ENCODE data around the gene IL1RAPL2.

DNA sequence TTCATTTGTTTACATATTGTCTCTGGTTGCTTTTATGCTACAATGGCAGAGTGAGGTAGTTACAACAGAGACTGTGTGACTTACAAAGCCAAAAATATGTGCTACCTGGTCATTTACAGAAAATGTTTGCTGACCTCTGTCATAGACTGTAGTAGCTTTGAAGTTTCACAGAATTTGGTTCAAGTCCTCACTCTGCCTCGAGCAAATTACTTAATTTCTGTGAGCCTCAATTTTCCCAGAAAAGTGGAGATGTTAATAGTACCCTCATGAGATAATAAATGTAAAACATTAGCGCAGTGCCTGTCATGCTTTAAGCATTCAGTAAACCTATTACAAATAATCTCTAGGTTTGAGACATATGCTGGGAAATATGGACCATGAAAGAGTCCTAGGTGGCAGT lies 1237.9 kb downstream of the IL1RAPL2 start:
- TF ChIP-seq, protein P1, sequence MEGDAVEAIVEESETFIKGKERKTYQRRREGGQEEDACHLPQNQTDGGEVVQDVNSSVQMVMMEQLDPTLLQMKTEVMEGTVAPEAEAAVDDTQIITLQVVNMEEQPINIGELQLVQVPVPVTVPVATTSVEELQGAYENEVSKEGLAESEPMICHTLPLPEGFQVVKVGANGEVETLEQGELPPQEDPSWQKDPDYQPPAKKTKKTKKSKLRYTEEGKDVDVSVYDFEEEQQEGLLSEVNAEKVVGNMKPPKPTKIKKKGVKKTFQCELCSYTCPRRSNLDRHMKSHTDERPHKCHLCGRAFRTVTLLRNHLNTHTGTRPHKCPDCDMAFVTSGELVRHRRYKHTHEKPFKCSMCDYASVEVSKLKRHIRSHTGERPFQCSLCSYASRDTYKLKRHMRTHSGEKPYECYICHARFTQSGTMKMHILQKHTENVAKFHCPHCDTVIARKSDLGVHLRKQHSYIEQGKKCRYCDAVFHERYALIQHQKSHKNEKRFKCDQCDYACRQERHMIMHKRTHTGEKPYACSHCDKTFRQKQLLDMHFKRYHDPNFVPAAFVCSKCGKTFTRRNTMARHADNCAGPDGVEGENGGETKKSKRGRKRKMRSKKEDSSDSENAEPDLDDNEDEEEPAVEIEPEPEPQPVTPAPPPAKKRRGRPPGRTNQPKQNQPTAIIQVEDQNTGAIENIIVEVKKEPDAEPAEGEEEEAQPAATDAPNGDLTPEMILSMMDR (IDR thresholded peaks at IDR 0.05 in 2 of 3, conservative IDR thresholded peaks at IDR 0.05 in 1 of 3; ENCODE audit: control insufficient read depth in 2 of 3, extremely low read depth in 1 of 3, insufficient read depth in 1 of 3, low read depth in 3 of 3, low read length in 3 of 3), result no peak
- TF ChIP-seq, protein P2, sequence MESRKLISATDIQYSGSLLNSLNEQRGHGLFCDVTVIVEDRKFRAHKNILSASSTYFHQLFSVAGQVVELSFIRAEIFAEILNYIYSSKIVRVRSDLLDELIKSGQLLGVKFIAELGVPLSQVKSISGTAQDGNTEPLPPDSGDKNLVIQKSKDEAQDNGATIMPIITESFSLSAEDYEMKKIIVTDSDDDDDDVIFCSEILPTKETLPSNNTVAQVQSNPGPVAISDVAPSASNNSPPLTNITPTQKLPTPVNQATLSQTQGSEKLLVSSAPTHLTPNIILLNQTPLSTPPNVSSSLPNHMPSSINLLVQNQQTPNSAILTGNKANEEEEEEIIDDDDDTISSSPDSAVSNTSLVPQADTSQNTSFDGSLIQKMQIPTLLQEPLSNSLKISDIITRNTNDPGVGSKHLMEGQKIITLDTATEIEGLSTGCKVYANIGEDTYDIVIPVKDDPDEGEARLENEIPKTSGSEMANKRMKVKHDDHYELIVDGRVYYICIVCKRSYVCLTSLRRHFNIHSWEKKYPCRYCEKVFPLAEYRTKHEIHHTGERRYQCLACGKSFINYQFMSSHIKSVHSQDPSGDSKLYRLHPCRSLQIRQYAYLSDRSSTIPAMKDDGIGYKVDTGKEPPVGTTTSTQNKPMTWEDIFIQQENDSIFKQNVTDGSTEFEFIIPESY (IDR thresholded peaks at IDR 0.05), result no peak
- TF ChIP-seq EZH2 (IDR thresholded peaks at IDR 0.05; ENCODE audit: borderline replicate concordance, control insufficient read depth, low read depth, low read length), result no peak
- TF ChIP-seq RFX5 (IDR thresholded peaks at IDR 0.05; ENCODE audit: low read depth, low read length), result no peak
- TF ChIP-seq EP300 (IDR thresholded peaks at IDR 0.05; ENCODE audit: borderline replicate concordance in 1 of 2, control insufficient read depth in 1 of 2, low read depth in 2 of 2, low read length in 2 of 2), result no peak
- TF ChIP-seq YY1 (IDR thresholded peaks at IDR 0.05; ENCODE audit: low read depth, low read length), result no peak
- TF ChIP-seq CHD4 (IDR thresholded peaks at IDR 0.05), result no peak
- no peak for TF ChIP-seq SIN3A (IDR thresholded peaks at IDR 0.05; ENCODE audit: low read depth, low read length)
- TF ChIP-seq CBX5 (IDR thresholded peaks at IDR 0.05; ENCODE audit: low read depth), result no peak
- TF ChIP-seq ZNF274 (IDR thresholded peaks at IDR 0.05; ENCODE audit: insufficient read depth, insufficient read length), result no peak
- no peak for TF ChIP-seq RAD51 (IDR thresholded peaks at IDR 0.05)
- no peak for TF ChIP-seq RAD21 (IDR thresholded peaks at IDR 0.05; ENCODE audit: insufficient read depth, low read depth, low read length)
